Measurements from ENCODE around the gene MYRF. TPM values are rescaled to one million over a fixed set of nuclear protein-coding genes. Genes with fewer than 3 reads are reported as not detected.

MYRF gene
- total RNA-seq, 4 donors from 2014 or later: 6.4 to 106 (median 12.7) TPM

DNA sequence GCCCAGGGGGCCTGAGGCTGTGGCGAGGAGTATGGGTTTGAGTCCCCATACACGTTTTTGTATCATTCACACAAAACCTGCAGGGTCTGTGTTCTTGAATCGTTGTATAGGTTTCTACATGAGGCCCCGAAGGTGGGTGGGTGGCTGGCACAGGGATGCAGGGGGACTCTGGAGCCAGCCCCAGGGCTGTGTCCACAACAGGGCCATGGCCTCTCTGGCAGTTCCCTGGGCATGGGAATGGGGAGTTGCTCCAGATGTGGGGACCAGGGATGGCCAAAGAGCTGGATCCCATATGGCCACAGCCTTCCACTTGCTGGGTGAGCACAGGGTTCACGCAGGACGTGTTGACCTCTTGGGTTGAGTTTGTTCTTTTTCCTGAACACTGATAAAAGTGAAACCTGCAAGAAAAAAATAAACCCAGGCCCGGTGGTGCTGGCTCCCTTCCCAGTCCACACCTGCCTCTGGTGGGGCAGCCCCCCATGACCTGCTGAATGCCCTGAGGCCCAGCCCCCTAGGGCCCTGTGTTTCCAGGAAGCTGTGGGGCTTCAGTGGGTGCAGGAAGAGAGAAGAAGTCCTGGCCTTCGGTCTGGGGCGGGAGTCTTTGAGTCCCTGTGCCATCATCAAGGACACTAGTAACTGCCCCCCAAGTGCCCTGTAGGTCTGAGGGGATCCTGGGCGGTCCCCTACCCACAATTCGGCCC is 16.1 kb downstream of the MYRF start:
- TF ChIP-seq POLR2A (IDR thresholded peaks at IDR 0.05) (no peak), CTCF (IDR thresholded peaks at IDR 0.05) (no peak)
- Histone ChIP-seq H3K27ac (peak overlapping the region; percentile 71), H3K36me3 (no peaks in the 10 kb centered on the region), H3K4me1 (peaks cover 4 to 7% of the 10 kb centered on the region in 2 donors), H3K4me3 (no peak overlapping the region), H3K9me3 (no peaks in the 10 kb centered on the region), H3K27me3 (no peaks in the 10 kb centered on the region)
- no peak for DNase-seq
- intact Hi-C loops (cut with DNase I; ENCODE audit: low total_unique reads): no loop called here

GRCh38 chr11:61769169-61769920 is 16.9 kb downstream of the MYRF start:
- H3K27ac ChIP-seq: peak overlapping the region; percentile 71
- H3K4me1 ChIP-seq: peaks cover 0 to 4% of the 10 kb centered on the region in 2 donors
- no peak for TF ChIP-seq POLR2A (IDR thresholded peaks at IDR 0.05)
- TF ChIP-seq CTCF (IDR thresholded peaks at IDR 0.05): peak in 1 of 4 experiments; percentile 13
- no peaks in the 10 kb centered on the region for H3K36me3 ChIP-seq
- intact Hi-C loops (cut with DNase I; ENCODE audit: low total_unique reads): no loop called here
- H3K9me3 ChIP-seq: no peaks in the 10 kb centered on the region
- H3K27me3 ChIP-seq: no peaks in the 10 kb centered on the region
- DNase-seq: no peak
- H3K4me3 ChIP-seq: no peak overlapping the region

DNA sequence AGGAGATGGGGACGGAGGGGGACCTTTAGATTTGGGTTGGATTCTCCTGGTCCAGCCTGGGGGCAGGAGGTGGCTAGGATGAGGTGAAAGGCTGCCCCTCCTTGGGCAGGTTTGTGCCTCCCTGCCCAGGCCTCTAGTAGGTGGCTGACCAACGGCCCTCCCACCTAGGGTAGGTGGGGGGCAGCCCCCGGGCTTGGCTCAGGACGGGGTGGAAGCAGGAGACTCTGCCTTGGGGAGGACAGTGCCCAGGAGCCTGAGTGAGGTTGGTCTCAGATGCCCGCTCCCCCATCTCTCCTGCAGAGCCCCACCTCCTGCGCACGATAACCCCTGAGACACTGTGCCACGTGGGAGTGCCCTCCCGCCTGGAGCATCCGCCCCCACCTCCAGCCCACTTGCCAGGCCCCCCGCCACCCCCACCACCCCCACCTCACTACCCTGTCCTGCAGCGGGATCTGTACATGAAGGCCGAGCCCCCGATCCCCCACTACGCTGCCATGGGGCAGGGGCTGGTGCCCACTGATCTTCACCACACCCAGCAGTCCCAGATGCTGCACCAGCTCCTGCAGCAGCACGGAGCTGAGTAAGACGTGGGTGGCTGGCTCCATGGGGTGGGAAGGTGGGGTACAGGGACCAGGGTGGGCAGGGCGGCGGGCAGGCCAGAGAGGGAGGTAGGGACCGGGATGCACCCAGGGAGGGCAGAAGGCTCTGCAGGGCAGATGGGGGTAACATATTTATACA is 17.7 kb downstream of the MYRF start:
- intact Hi-C loops (cut with DNase I; ENCODE audit: low total_unique reads): no loop called here
- TF ChIP-seq POLR2A (IDR thresholded peaks at IDR 0.05) (no peak), CTCF (IDR thresholded peaks at IDR 0.05) (no peak)
- Histone ChIP-seq H3K4me1 (peaks cover 0 to 4% of the 10 kb centered on the region in 2 donors), H3K36me3 (no peaks in the 10 kb centered on the region), H3K27me3 (no peaks in the 10 kb centered on the region), H3K9me3 (no peaks in the 10 kb centered on the region), H3K4me3 (no peak overlapping the region), H3K27ac (peak overlapping the region; percentile 71)
- no peak for DNase-seq

GRCh38 chr11:61771195-61771894 is 18.9 kb downstream of the MYRF start:
- intact Hi-C loops (cut with DNase I; ENCODE audit: low total_unique reads): no loop called here
- Histone ChIP-seq H3K4me1 (peaks cover 0 to 4% of the 10 kb centered on the region in 2 donors), H3K4me3 (no peak overlapping the region), H3K36me3 (no peaks in the 10 kb centered on the region), H3K27ac (peak overlapping the region; percentile 71 to 80), H3K27me3 (no peaks in the 10 kb centered on the region), H3K9me3 (no peaks in the 10 kb centered on the region)
- no peak for DNase-seq
- no peak for TF ChIP-seq POLR2A (IDR thresholded peaks at IDR 0.05)
- no peak for TF ChIP-seq CTCF (IDR thresholded peaks at IDR 0.05)
